GM19193 (cell line): ENCODE measurements around the gene SMARCD3.

Source experiments
- POLR2A ChIP-seq: IDR thresholded peaks from 4 replicates; pipeline ENCODE4 v1.6.1; 2011; ENCODE audit not compliant: insufficient read depth, insufficient read length; ENCODE audit errors: extremely low read depth

SMARCD3 gene

GRCh38 chr7:151254851-151255250, 6.4 kb upstream of the SMARCD3 start:
- no peak for TF ChIP-seq POLR2A

GRCh38 chr7:151254316-151254715, 5.8 kb upstream of the SMARCD3 start:
- no peak for TF ChIP-seq POLR2A

- no peak for TF ChIP-seq POLR2A
These were observed 4.6 kb upstream of the SMARCD3 start for GRCh38 chr7:151252961-151253711.

- TF ChIP-seq POLR2A: no peak
These were observed 4.0 kb upstream of the SMARCD3 start for GRCh38 chr7:151252561-151252835.

GRCh38 chr7:151251689-151252560, 3.4 kb upstream of the SMARCD3 start:
- TF ChIP-seq POLR2A: no peak

GRCh38 chr7:151251328-151251688, 2.8 kb upstream of the SMARCD3 start:
- TF ChIP-seq POLR2A: no peak

GRCh38 chr7:151250181-151251132, 2.0 kb upstream of the SMARCD3 start:
- no peak for TF ChIP-seq POLR2A

- TF ChIP-seq POLR2A: no peak
These were observed 1.2 kb upstream of the SMARCD3 start for GRCh38 chr7:151249732-151250072.

- TF ChIP-seq POLR2A: no peak
These were observed 689 bp upstream of the SMARCD3 start for GRCh38 chr7:151249034-151249731.

- no peak for TF ChIP-seq POLR2A
These were observed 716 bp downstream of the SMARCD3 start for GRCh38 chr7:151247611-151248345.

GRCh38 chr7:151246851-151247580, 1.5 kb downstream of the SMARCD3 start:
- no peak for TF ChIP-seq POLR2A

GRCh38 chr7:151246102-151246850, 2.2 kb downstream of the SMARCD3 start:
- no peak for TF ChIP-seq POLR2A
